Measurements from ENCODE around the gene CKMT2. TPM values are rescaled to one million over a fixed set of nuclear protein-coding genes. Genes with fewer than 3 reads are reported as not detected.

Gene CKMT2
- total and polyA plus RNA-seq, 2 donors (not counting 3 experiments of a cell fraction or from before 2014, with no cell fraction given) = not detected

GRCh38 chr5:81209869-81210493 is 23.1 kb upstream of the CKMT2 start:
- TF ChIP-seq MYC (IDR thresholded peaks at IDR 0.05; ENCODE audit: low read depth, low read length) (no peak), POLR2A (IDR thresholded peaks at IDR 0.05; ENCODE audit: low read depth, low read length) (no peak)
- H4K20me1 ChIP-seq (replicated peaks; ENCODE audit: control insufficient read depth, extremely low read depth, insufficient read depth, low read length) = no peaks in the 10 kb centered on the region
- ChIA-PET POLR2A (no interaction called here), CTCF (interaction anchor here (0.9 kb wide), 1 partner anchor 90 kb away, joined by 3 read pairs; no protein-coding TSS in a partner anchor)
- no peak overlapping the region for H3K4me2 ChIP-seq (ENCODE audit: insufficient read depth, low read length)
- H3K9ac ChIP-seq (replicated peaks; ENCODE audit: extremely low read depth, insufficient read depth, low read length) = no peak overlapping the region
- dilution Hi-C loops (cut with MboI; ENCODE audit: extremely low pct_ligation_motif_present, low sequenced_read_pairs) (no loop called here), intact Hi-C loops (cut with micrococcal nuclease) (no loop called here)
- no peaks in the 10 kb centered on the region for H3K36me3 ChIP-seq (ENCODE audit: control insufficient read depth in 2 of 2, extremely low read depth in 1 of 2, insufficient read depth in 2 of 2, low read length in 2 of 2)
- H2AFZ ChIP-seq (ENCODE audit: low read depth, low read length) = no peak overlapping the region
- DNase-seq (ENCODE audit: low read depth, low spot score) (no peak), FAIRE-seq (no peak)
- H3K4me1 ChIP-seq (ENCODE audit: control insufficient read depth, extremely low read depth, insufficient read depth, low read length) = no peaks in the 10 kb centered on the region
- no peaks in the 10 kb centered on the region for H3K79me2 ChIP-seq (ENCODE audit: control insufficient read depth, insufficient read depth, low read length)
- H3K9me3 ChIP-seq (replicated peaks; ENCODE audit: control insufficient read depth, insufficient read depth, low read length) = no peaks in the 10 kb centered on the region
- no peak overlapping the region for H3K4me3 ChIP-seq (replicated peaks in 1 of 3; ENCODE audit: insufficient read depth in 1 of 3, low read depth in 1 of 3, low read length in 3 of 3)
- no peaks in the 10 kb centered on the region for H3K9me1 ChIP-seq (replicated peaks; ENCODE audit: control insufficient read depth, extremely low read depth, insufficient read depth, low read length)
- no peak overlapping the region for H3K27ac ChIP-seq (ENCODE audit: insufficient read depth, low read depth, low read length)
- no TSS peak for BruUV-seq (replicated peaks)
- H3K27me3 ChIP-seq (ENCODE audit: control insufficient read depth in 2 of 2, insufficient read depth in 2 of 2, low read length in 2 of 2) = no peaks in the 10 kb centered on the region

- no peaks in the 10 kb centered on the region for H4K20me1 ChIP-seq (replicated peaks; ENCODE audit: control insufficient read depth, extremely low read depth, insufficient read depth, low read length)
- no peak overlapping the region for H3K4me2 ChIP-seq (ENCODE audit: insufficient read depth, low read length)
- no peak for FAIRE-seq
- no peaks in the 10 kb centered on the region for H3K4me1 ChIP-seq (ENCODE audit: control insufficient read depth, extremely low read depth, insufficient read depth, low read length)
- H3K27me3 ChIP-seq (ENCODE audit: control insufficient read depth in 2 of 2, insufficient read depth in 2 of 2, low read length in 2 of 2) = no peaks in the 10 kb centered on the region
- dilution Hi-C loops (cut with MboI; ENCODE audit: extremely low pct_ligation_motif_present, low sequenced_read_pairs) (no loop called here), intact Hi-C loops (cut with micrococcal nuclease) (no loop called here)
- no peaks in the 10 kb centered on the region for H3K9me1 ChIP-seq (replicated peaks; ENCODE audit: control insufficient read depth, extremely low read depth, insufficient read depth, low read length)
- no peaks in the 10 kb centered on the region for H3K9me3 ChIP-seq (replicated peaks; ENCODE audit: control insufficient read depth, insufficient read depth, low read length)
- no peak overlapping the region for H3K27ac ChIP-seq (ENCODE audit: insufficient read depth, low read depth, low read length)
- POLR2A ChIA-PET = no interaction called here
- no peak for DNase-seq (ENCODE audit: low read depth, low spot score)
- H3K36me3 ChIP-seq (ENCODE audit: control insufficient read depth in 2 of 2, extremely low read depth in 1 of 2, insufficient read depth in 2 of 2, low read length in 2 of 2) = no peaks in the 10 kb centered on the region
- H3K9ac ChIP-seq (replicated peaks; ENCODE audit: extremely low read depth, insufficient read depth, low read length) = no peak overlapping the region
- CTCF ChIA-PET = no interaction called here
- H3K79me2 ChIP-seq (ENCODE audit: control insufficient read depth, insufficient read depth, low read length) = no peaks in the 10 kb centered on the region
- no TSS peak for BruUV-seq (replicated peaks)
- TF ChIP-seq EZH2 (IDR thresholded peaks at IDR 0.05; ENCODE audit: borderline replicate concordance, low read depth, low read length, severe bottlenecking) = no peak
- no peak for TF ChIP-seq POLR2AphosphoS5 (IDR thresholded peaks at IDR 0.05; ENCODE audit: insufficient read depth, low read depth, low read length)
- no peak for TF ChIP-seq POLR2A (IDR thresholded peaks at IDR 0.05; ENCODE audit: low read depth, low read length)
- no peak for TF ChIP-seq MYC (IDR thresholded peaks at IDR 0.05; ENCODE audit: low read depth, low read length)
- TF ChIP-seq GATA2 (IDR thresholded peaks at IDR 0.05; ENCODE audit: insufficient read depth, insufficient read length, low read depth, low read length) = no peak
- TF ChIP-seq JUN (IDR thresholded peaks at IDR 0.05; ENCODE audit: borderline replicate concordance, insufficient read depth, insufficient read length, low read depth) = no peak
- no peak overlapping the region for H3K4me3 ChIP-seq (replicated peaks in 1 of 3; ENCODE audit: insufficient read depth in 1 of 3, low read depth in 1 of 3, low read length in 3 of 3)
- H2AFZ ChIP-seq (ENCODE audit: low read depth, low read length) = no peak overlapping the region
Observed at GRCh38 chr5:81212211-81212751, 20.8 kb upstream of the CKMT2 start.
